PC-9 (cell line): ENCODE data around the gene DDX55. TPM values are rescaled to one million over a fixed set of nuclear protein-coding genes. Genes with fewer than 3 reads are reported as not detected.

ENCODE experiments used
- BruUV-seq: library from RNA; stranded (reverse); fragments of 400-500 nt; replicated peaks from 2 replicates; lab custom pipeline; 2021; lab: Mats Ljungman, UMichigan
- CTCF ChIA-PET: fragments of 300-600 bp; sonication (Branson Sonifier 250); formaldehyde crosslinking; loops from one replicate; lab custom pipeline; 2022; ENCODE audit warnings: antibody characterized with exemption; lab: Charles Lee
- POLR2A ChIA-PET: fragments of 300-600 bp; sonication (Branson Sonifier 250); formaldehyde crosslinking; loops from one replicate; lab custom pipeline; 2022; ENCODE audit warnings: antibody characterized with exemption; ENCODE audit not compliant: unreplicated experiment; lab: Charles Lee
- DNase-seq, 2 experiments: peaks; one replicate each; pipeline versions ENCODE4 v3.0.0 to v3.0.0-alpha.2; 2015 to 2022; ENCODE audit warnings: mixed read lengths in 1 of 2
- H2AFZ ChIP-seq: fragments of 200-600 bp; sonication (generic); 2 replicates; pipeline ENCODE4 v1.8.1; 2017; ENCODE audit warnings: antibody characterized with exemption
- H3F3A ChIP-seq: fragments of 200-600 bp; sonication (generic); 2 replicates; pipeline ENCODE4 v1.8.1; 2017; ENCODE audit warnings: antibody characterized with exemption, mild to moderate bottlenecking, low read depth; ENCODE audit not compliant: insufficient read depth
- H3K27ac ChIP-seq: fragments of 200-600 bp; sonication (generic); 2 replicates; pipeline ENCODE4 v1.6.1; 2016; ENCODE audit warnings: mixed run types
- H3K27me3 ChIP-seq: fragments of 200-600 bp; sonication (generic); 2 replicates; pipeline ENCODE4 v1.6.1; 2016; ENCODE audit warnings: low read depth, mixed run types; ENCODE audit not compliant: insufficient read depth
- H3K36me3 ChIP-seq: fragments of 200-600 bp; sonication (generic); 2 replicates; pipeline ENCODE4 v1.6.1; 2016; ENCODE audit warnings: low read depth, mixed run types
- H3K4me1 ChIP-seq: fragments of 200-600 bp; sonication (generic); replicated peaks from 2 replicates; pipeline ENCODE4 v1.6.1; 2016; ENCODE audit warnings: mixed run types; ENCODE audit not compliant: insufficient read depth
- H3K4me2 ChIP-seq: fragments of 200-600 bp; sonication (generic); 2 replicates; pipeline ENCODE4 v1.6.1; 2017; ENCODE audit warnings: mixed run types
- H3K4me3 ChIP-seq: fragments of 200-600 bp; sonication (generic); 2 replicates; pipeline ENCODE4 v1.6.1; 2016; ENCODE audit warnings: mixed run types
- H3K79me2 ChIP-seq: fragments of 200-600 bp; sonication (generic); 2 replicates; pipeline ENCODE4 v1.6.1; 2017; ENCODE audit warnings: low read depth, mixed run types
- H3K9me2 ChIP-seq: fragments of 200-600 bp; sonication (generic); 2 replicates; pipeline ENCODE4 v1.8.1; 2017; ENCODE audit warnings: mild to moderate bottlenecking; ENCODE audit not compliant: insufficient read depth
- H3K9me3 ChIP-seq: fragments of 200-600 bp; sonication (generic); 2 replicates; pipeline ENCODE4 v1.8.1; 2016; ENCODE audit warnings: low read depth; ENCODE audit not compliant: insufficient read depth
- H4K20me1 ChIP-seq: fragments of 200-600 bp; sonication (generic); 2 replicates; pipeline ENCODE4 v1.8.1; 2017; ENCODE audit not compliant: insufficient read depth
- CTCF ChIP-seq: fragments of 200-600 bp; sonication (generic); conservative IDR thresholded peaks from 2 replicates; pipeline ENCODE4 v1.6.1; 2017; ENCODE audit warnings: mixed run types, antibody characterized with exemption, mild to moderate bottlenecking, moderate library complexity
- EZH2 ChIP-seq: fragments of 200-600 bp; sonication (generic); IDR thresholded peaks from 2 replicates; pipeline ENCODE4 v1.8.0; 2017; ENCODE audit warnings: antibody characterized with exemption, low read depth
- intact Hi-C: fragments of 100-400 bp; cut with micrococcal nuclease; formaldehyde crosslinking; loops from one replicate; pipeline ENCODE4 v1.10.0; 2022; ENCODE audit not compliant: unreplicated experiment
- total RNA-seq: library from RNA; stranded (reverse); gene quantifications from 2 replicates; pipeline ENCODE4 v1.2.3, GENCODE V29; 2021

Gene DDX55
- total RNA-seq, 1 experiment from 2014 or later: 17.5 TPM

GRCh38 chr12:123648401-123648800, 46.5 kb downstream of the DDX55 start:
- no peaks in the 10 kb centered on the region for H3K9me3 ChIP-seq
- H3K4me1 ChIP-seq: no peaks in the 10 kb centered on the region
- no peak overlapping the region for H3K27ac ChIP-seq
- no peak overlapping the region for H2AFZ ChIP-seq
- TF ChIP-seq EZH2 (no peak), CTCF (no peak)
- intact Hi-C loops: no loop called here
- H4K20me1 ChIP-seq: 0 out of 2 replicates have a peak, but pooled peaks cover 2% of the 10 kb centered on the region
- no peak for DNase-seq
- no peaks in the 10 kb centered on the region for H3K9me2 ChIP-seq
- ChIA-PET POLR2A (no interaction called here), CTCF (no interaction called here)
- H3K4me3 ChIP-seq: no peak overlapping the region
- BruUV-seq: no TSS peak
- no peaks in the 10 kb centered on the region for H3F3A ChIP-seq
- no peak overlapping the region for H3K4me2 ChIP-seq
- H3K27me3 ChIP-seq: no peaks in the 10 kb centered on the region
- H3K79me2 ChIP-seq: 0 out of 2 replicates have a peak, but pooled peaks cover 5% of the 10 kb centered on the region
- peaks cover 11% of the 10 kb centered on the region for H3K36me3 ChIP-seq

- Histone ChIP-seq H3F3A (0 out of 2 replicates have a peak, but pooled peaks cover 8% of the 10 kb centered on the region), H3K4me2 (no peak overlapping the region), H3K9me3 (no peaks in the 10 kb centered on the region), H4K20me1 (0 out of 2 replicates have a peak, but pooled peaks cover 3% of the 10 kb centered on the region), H3K27ac (no peak overlapping the region), H3K36me3 (peaks cover 5% of the 10 kb centered on the region; the same call in 1 of the 2 replicates), H3K9me2 (no peaks in the 10 kb centered on the region), H2AFZ (no peak overlapping the region), H3K27me3 (no peaks in the 10 kb centered on the region), H3K4me1 (peaks cover 2% of the 10 kb centered on the region; the same call in 1 of the 2 replicates), H3K79me2 (no peaks in the 10 kb centered on the region), H3K4me3 (no peak overlapping the region)
- TF ChIP-seq EZH2: no peak
- TF ChIP-seq CTCF: no peak
- POLR2A ChIA-PET: no interaction called here
- CTCF ChIA-PET: no interaction called here
- intact Hi-C loops: no loop called here
- BruUV-seq: no TSS peak
- DNase-seq: no peak
These were observed 52.3 kb downstream of the DDX55 start for GRCh38 chr12:123654129-123654701.

GRCh38 chr12:123655420-123655819, 53.5 kb downstream of the DDX55 start:
- CTCF ChIA-PET: no interaction called here

More at GRCh38 chr12:123655420-123655819, 53.5 kb downstream of the DDX55 start:
- no peak overlapping the region for H3K27ac ChIP-seq
- no peaks in the 10 kb centered on the region for H3K9me2 ChIP-seq
- no peaks in the 10 kb centered on the region for H3K9me3 ChIP-seq
- H4K20me1 ChIP-seq: 0 out of 2 replicates have a peak, but pooled peaks cover 3% of the 10 kb centered on the region
- intact Hi-C loops: no loop called here
- no TSS peak for BruUV-seq
- H3K4me3 ChIP-seq: no peak overlapping the region
- H3K36me3 ChIP-seq: peaks cover 5% of the 10 kb centered on the region; the same call in 1 of the 2 replicates
- H3K4me1 ChIP-seq: peaks cover 14% of the 10 kb centered on the region
- DNase-seq: no peak
- peaks cover 19% of the 10 kb centered on the region for H3F3A ChIP-seq
- TF ChIP-seq CTCF: no peak
- TF ChIP-seq EZH2: no peak
- POLR2A ChIA-PET: no interaction called here
- H2AFZ ChIP-seq: no peak overlapping the region
- H3K79me2 ChIP-seq: no peaks in the 10 kb centered on the region
- H3K27me3 ChIP-seq: no peaks in the 10 kb centered on the region
- no peak overlapping the region for H3K4me2 ChIP-seq
